ENCODE measurements around the gene SALL2. TPM values are rescaled to one million over a fixed set of nuclear protein-coding genes. Genes with fewer than 3 reads are reported as not detected.

Gene SALL2
- total and polyA plus RNA-seq, 2 of the 8 experiments (the other 6 are each of a cell fraction or from before 2014, with no cell fraction given) = 310 to 360 TPM

- Histone ChIP-seq H3K27ac (ENCODE audit: low read depth, low read length) (peak overlapping the region; percentile 78), H3K27me3 (replicated peaks in 1 of 4; ENCODE audit: control insufficient read depth in 3 of 4, extremely low read depth in 1 of 4, insufficient read depth in 3 of 4, low read length in 3 of 4) (no peaks in the 10 kb centered on the region)
- POLR2A ChIA-PET (ENCODE audit: partially characterized antibody) = interaction anchor here (0.6 to 32.5 kb wide), 15 partner anchors 6 to 216 kb away, joined by 3 to 769 read pairs (median 7); partner anchors contain the start of genes METTL3 and SALL2
- TF ChIP-seq, protein P1, sequence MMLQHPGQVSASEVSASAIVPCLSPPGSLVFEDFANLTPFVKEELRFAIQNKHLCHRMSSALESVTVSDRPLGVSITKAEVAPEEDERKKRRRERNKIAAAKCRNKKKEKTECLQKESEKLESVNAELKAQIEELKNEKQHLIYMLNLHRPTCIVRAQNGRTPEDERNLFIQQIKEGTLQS (IDR thresholded peaks at IDR 0.05; ENCODE audit: insufficient read depth, low read depth, low read length) = no peak
- TF ChIP-seq CHD2 (IDR thresholded peaks at IDR 0.05; ENCODE audit: low read length) = no peak
- TF ChIP-seq NRF1 (IDR thresholded peaks at IDR 0.05; ENCODE audit: low read depth, low read length) = no peak
- TF ChIP-seq EZH2 (IDR thresholded peaks at IDR 0.05; ENCODE audit: low read depth, low read length, severe bottlenecking) = no peak
- TF ChIP-seq, protein P2, sequence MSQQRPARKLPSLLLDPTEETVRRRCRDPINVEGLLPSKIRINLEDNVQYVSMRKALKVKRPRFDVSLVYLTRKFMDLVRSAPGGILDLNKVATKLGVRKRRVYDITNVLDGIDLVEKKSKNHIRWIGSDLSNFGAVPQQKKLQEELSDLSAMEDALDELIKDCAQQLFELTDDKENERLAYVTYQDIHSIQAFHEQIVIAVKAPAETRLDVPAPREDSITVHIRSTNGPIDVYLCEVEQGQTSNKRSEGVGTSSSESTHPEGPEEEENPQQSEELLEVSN (IDR thresholded peaks at IDR 0.05) = no peak
- no peak for TF ChIP-seq RFX5 (IDR thresholded peaks at IDR 0.05; ENCODE audit: borderline replicate concordance, low read depth, low read length)
- TF ChIP-seq HDAC2 (IDR thresholded peaks at IDR 0.05; ENCODE audit: borderline replicate concordance in 1 of 2, low read depth in 2 of 2, low read length in 2 of 2) = no peak
- TF ChIP-seq PHF8 (conservative IDR thresholded peaks at IDR 0.05; ENCODE audit: low read depth, low read length) = no peak
- TF ChIP-seq SP1 (IDR thresholded peaks at IDR 0.05; ENCODE audit: low read depth, low read length) = no peak
Observed at GRCh38 chr14:21524575-21525490, 1.3 kb downstream of the SALL2 start.

More at GRCh38 chr14:21524575-21525490, 1.3 kb downstream of the SALL2 start:
- peaks cover 12 to 68% of the 10 kb centered on the region in 2 experiments for H3K79me2 ChIP-seq (ENCODE audit: control insufficient read depth in 1 of 2, insufficient read depth in 2 of 2, low read length in 2 of 2)
- peaks cover 24 to 72% (median 38%) of the 10 kb centered on the region in 4 experiments for H3K36me3 ChIP-seq (ENCODE audit: control insufficient read depth in 2 of 4, insufficient read depth in 4 of 4, low read length in 3 of 4)
- H3K4me1 ChIP-seq (replicated peaks in 1 of 4; ENCODE audit: control insufficient read depth in 3 of 4, insufficient read depth in 4 of 4, low read length in 3 of 4) = peaks cover 8 to 63% (median 40%) of the 10 kb centered on the region in 4 experiments
- peak overlapping the region; percentile 12 for H3K56ac ChIP-seq (replicated peaks; ENCODE audit: insufficient read length, low read depth, low read length)
- H2BK12ac ChIP-seq (ENCODE audit: low read depth, low read length) = peak overlapping the region; percentile 92
- no peak overlapping the region for H3K4ac ChIP-seq (replicated peaks; ENCODE audit: insufficient read length, low read depth, low read length)
- H3K4me2 ChIP-seq (ENCODE audit: insufficient read depth in 1 of 2, low read depth in 2 of 2, low read length in 2 of 2) = peak overlapping the region; percentile 73 to 81
- H3K4me3 ChIP-seq (ENCODE audit: extremely low read depth in 1 of 4, insufficient read depth in 2 of 4, low read depth in 3 of 4, low read length in 4 of 4) = peak overlapping the region; percentile 50 to 82 (median 68)
- H2BK120ac ChIP-seq (replicated peaks; ENCODE audit: low read depth, low read length) = no peak overlapping the region
- peak overlapping the region in 3 of 4 experiments; percentile 46 to 82 (median 62); a peak in 4 of 7 replicates for H3K9ac ChIP-seq (replicated peaks in 1 of 4; ENCODE audit: extremely low read depth in 1 of 4, low read depth in 3 of 4, low read length in 3 of 4)
- peaks cover 14% of the 10 kb centered on the region for H3K23me2 ChIP-seq (ENCODE audit: low read depth, low read length)
- peak overlapping the region; percentile 91; the same call in 1 of the 2 replicates for H2BK5ac ChIP-seq (ENCODE audit: low read depth, low read length)
- DNase-seq (ENCODE audit: low read depth in 1 of 2, low spot score in 2 of 2) (no peak), FAIRE-seq (no peak)
- peak overlapping the region; percentile 82 for H2AK5ac ChIP-seq (ENCODE audit: low read depth, low read length)
- peak overlapping the region; percentile 79 for H4K8ac ChIP-seq (ENCODE audit: extremely low read depth, insufficient read depth, low read length)
- H4K5ac ChIP-seq (ENCODE audit: insufficient read length, low read depth, low read length) = no peak overlapping the region
- peak overlapping the region; percentile 73; the same call in 1 of the 2 replicates for H2BK20ac ChIP-seq (ENCODE audit: low read length)
- H2BK15ac ChIP-seq (ENCODE audit: low read length) = peak overlapping the region; percentile 66
- peaks cover 3 to 30% of the 10 kb centered on the region in 2 experiments for H4K20me1 ChIP-seq (replicated peaks in 1 of 2; ENCODE audit: control insufficient read depth in 1 of 2, insufficient read depth in 2 of 2, low read length in 2 of 2)
- H2AFZ ChIP-seq (ENCODE audit: low read length) = no peak overlapping the region
- H3K18ac ChIP-seq (ENCODE audit: extremely low read depth, low read length) = peak overlapping the region; percentile 99
- WGBS, 2 experiments (ENCODE audit: extremely low coverage in 1 of 2, insufficient coverage in 1 of 2, insufficient read length in 1 of 2, insufficient replicate concordance in 2 of 2, low coverage in 1 of 2, low lambda C conversion rate in 2 of 2, missing lambda C conversion rate in 1 of 2) = 83% methylated on average over 14 of the region's 18 CpGs; no CpG with 5 or more reads in 1 of the 2 experiments
- H3K9me3 ChIP-seq (ENCODE audit: insufficient read depth in 2 of 2, low read depth in 1 of 2, low read length in 1 of 2) = no peaks in the 10 kb centered on the region
- H3K14ac ChIP-seq (ENCODE audit: insufficient read length) = peak overlapping the region; percentile 34
- CTCF ChIA-PET (ENCODE audit: partially characterized antibody) = interaction anchor here (1.5 to 7.6 kb wide), 8 partner anchors 10 to 47 kb away, joined by 4 to 59 read pairs (median 6); partner anchors contain the start of genes RAB2B and TOX4
- H3K79me1 ChIP-seq (ENCODE audit: low read depth, low read length) = peaks cover 23% of the 10 kb centered on the region
- H4K91ac ChIP-seq (replicated peaks; ENCODE audit: insufficient read length, low read length) = no peak overlapping the region
- no peak overlapping the region for H3K23ac ChIP-seq (ENCODE audit: insufficient read length)
